Astrocyte (in vitro differentiated cells and primary cell): ENCODE measurements around the gene PGAM2. TPM values are rescaled to one million over a fixed set of nuclear protein-coding genes. Genes with fewer than 3 reads are reported as not detected.
A peak's percentile ranks its signal among the peaks of the same experiment; 100 is the strongest.

Experiments used
- DNase-seq: peaks from one replicate; pipeline ENCODE4 v3.0.0-alpha.2; 2010; ENCODE audit warnings: low read depth
- FAIRE-seq: peaks from 2 replicates; lab custom pipeline; 2011; peaks lifted over from hg19 to GRCh38; lab: Jason Lieb, UNC
- H2AFZ ChIP-seq: 2 replicates; pipeline ENCODE4 v1.6.0; 2012; ENCODE audit warnings: low read depth, low read length, inconsistent platforms
- H3K27ac ChIP-seq: 2 replicates; pipeline ENCODE4 v1.5.1; 2011; ENCODE audit warnings: low read depth, low read length, inconsistent platforms
- H3K27me3 ChIP-seq: 2 replicates; pipeline ENCODE4 v1.6.0; 2011; ENCODE audit warnings: low read length, inconsistent platforms; ENCODE audit not compliant: insufficient read depth
- H3K36me3 ChIP-seq: 2 replicates; pipeline ENCODE4 v1.5.1; 2011; ENCODE audit warnings: low read length, inconsistent platforms; ENCODE audit not compliant: insufficient read depth
- H3K4me1 ChIP-seq: 2 replicates; pipeline ENCODE4 v1.5.1; 2011; ENCODE audit warnings: low read length, inconsistent platforms; ENCODE audit not compliant: insufficient read depth
- H3K4me2 ChIP-seq: 2 replicates; pipeline ENCODE4 v1.6.0; 2012; ENCODE audit warnings: low read length, inconsistent platforms
- H3K4me3 ChIP-seq: 2 replicates; pipeline ENCODE4 v1.5.1; 2011; ENCODE audit warnings: low read depth, mild to moderate bottlenecking, low read length, inconsistent platforms; ENCODE audit not compliant: insufficient read depth
- H3K79me2 ChIP-seq: 2 replicates; pipeline ENCODE4 v1.6.0; 2012; ENCODE audit warnings: mild to moderate bottlenecking, low read length, inconsistent platforms; ENCODE audit not compliant: insufficient read depth
- H3K9ac ChIP-seq: 2 replicates; pipeline ENCODE4 v1.6.0; 2012; ENCODE audit warnings: mild to moderate bottlenecking, low read length, inconsistent platforms
- H3K9me3 ChIP-seq: 2 replicates; pipeline ENCODE4 v1.5.1; 2012; ENCODE audit warnings: low read depth, mild to moderate bottlenecking, low read length, inconsistent platforms; ENCODE audit not compliant: insufficient read depth
- H4K20me1 ChIP-seq: 2 replicates; pipeline ENCODE4 v1.6.0; 2012; ENCODE audit warnings: low read length, inconsistent platforms; ENCODE audit not compliant: insufficient read depth
- H3K27ac Mint-ChIP-seq: one replicate; pipeline ENCODE4 v1.8.0; 2021; ENCODE audit warnings: mild to moderate bottlenecking, mixed read lengths; ENCODE audit not compliant: unreplicated experiment
- H3K27me3 Mint-ChIP-seq: one replicate; pipeline ENCODE4 v1.8.0; 2021; ENCODE audit warnings: low read depth, mixed read lengths; ENCODE audit not compliant: unreplicated experiment
- H3K36me3 Mint-ChIP-seq: one replicate; pipeline ENCODE4 v1.8.0; 2021; ENCODE audit warnings: low read depth, mixed read lengths; ENCODE audit not compliant: unreplicated experiment
- H3K4me1 Mint-ChIP-seq: one replicate; pipeline ENCODE4 v1.8.0; 2021; ENCODE audit warnings: low read depth, mixed read lengths; ENCODE audit not compliant: unreplicated experiment
- H3K4me3 Mint-ChIP-seq: one replicate; pipeline ENCODE4 v1.8.0; 2021; ENCODE audit warnings: mild to moderate bottlenecking, moderate library complexity, mixed read lengths; ENCODE audit not compliant: unreplicated experiment
- H3K9me3 Mint-ChIP-seq: one replicate; pipeline ENCODE4 v1.8.0; 2021; ENCODE audit warnings: mild to moderate bottlenecking, mixed read lengths; ENCODE audit not compliant: unreplicated experiment
- EZH2 ChIP-seq: IDR thresholded peaks from 2 replicates; pipeline ENCODE4 v1.6.1; 2012; ENCODE audit warnings: mild to moderate bottlenecking, low read length, inconsistent platforms; ENCODE audit not compliant: insufficient read depth
- total RNA-seq: library from RNA; stranded (reverse); gene quantifications from 2 replicates; pipeline ENCODE4 v1.2.1, GENCODE V29; 2021
- TF ChIP-seq, protein P1 (sequence below): IDR thresholded peaks from 2 replicates; pipeline ENCODE4 v1.5.1; 2011; ENCODE audit warnings: low read depth, mild to moderate bottlenecking, inconsistent platforms, low read length, moderate library complexity; ENCODE audit not compliant: insufficient read depth

The PGAM2 gene
- total RNA-seq, 1 donor from 2014 or later = 0.79 TPM

DNA sequence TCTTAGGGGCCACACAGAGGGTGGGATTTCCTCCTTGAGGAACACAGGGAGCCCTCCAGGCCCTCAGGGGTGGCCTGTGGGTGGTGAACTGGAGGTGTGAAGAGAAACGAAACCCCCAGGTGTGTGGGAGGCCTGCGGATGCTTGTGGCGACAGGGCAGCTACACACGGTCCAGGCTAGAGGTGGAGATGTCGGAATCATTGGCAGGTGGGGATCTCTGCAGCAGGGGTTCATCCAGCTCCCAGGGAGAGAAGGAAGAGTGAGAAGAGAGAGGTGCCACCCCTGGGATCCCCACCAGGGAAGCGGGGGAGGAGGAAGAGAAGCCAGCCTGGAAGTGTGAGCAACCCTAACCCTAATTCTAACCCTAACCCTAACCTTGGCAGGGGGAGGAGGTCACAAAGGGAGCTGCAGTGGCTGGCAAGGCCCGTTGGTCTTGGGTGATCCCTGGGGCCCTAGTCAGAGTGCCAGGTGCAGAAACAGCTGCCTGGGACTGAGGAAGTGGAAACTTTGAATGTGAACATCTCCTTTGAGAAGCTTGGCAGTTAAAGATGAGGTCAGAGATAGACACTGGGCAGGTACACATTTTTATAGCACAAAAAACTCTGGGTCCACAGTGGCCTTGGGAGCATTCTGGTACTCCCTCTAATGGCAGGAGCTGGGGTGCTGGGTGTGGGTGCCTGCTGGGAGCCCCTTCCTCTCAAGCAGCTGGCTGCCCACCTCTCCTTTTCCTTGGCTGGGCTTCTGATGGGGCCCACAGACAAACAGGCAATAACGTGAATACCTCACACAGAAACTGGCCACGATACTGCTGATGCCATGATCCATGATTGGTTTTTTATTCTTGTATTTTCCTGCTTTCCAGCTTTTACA, 31.9 kb upstream of the PGAM2 start:
- Histone ChIP-seq H3K27me3 (no peaks in the 10 kb centered on the region), H3K4me1 (peaks cover 13% of the 10 kb centered on the region), H3K4me2 (no peak overlapping the region), H4K20me1 (no peaks in the 10 kb centered on the region), H3K36me3 (no peaks in the 10 kb centered on the region), H3K79me2 (no peaks in the 10 kb centered on the region), H3K27ac (no peak overlapping the region), H3K9me3 (no peaks in the 10 kb centered on the region), H2AFZ (no peak overlapping the region), H3K4me3 (no peak overlapping the region), H3K9ac (no peak overlapping the region)
- no peak for FAIRE-seq
- DNase-seq = no peak
- Mint-ChIP-seq H3K27ac (peak overlapping the region; percentile 63), H3K27me3 (no peaks in the 10 kb centered on the region), H3K4me1 (peaks cover 21% of the 10 kb centered on the region), H3K36me3 (no peaks in the 10 kb centered on the region), H3K4me3 (no peak overlapping the region), H3K9me3 (no peaks in the 10 kb centered on the region)
- TF ChIP-seq, protein P1, sequence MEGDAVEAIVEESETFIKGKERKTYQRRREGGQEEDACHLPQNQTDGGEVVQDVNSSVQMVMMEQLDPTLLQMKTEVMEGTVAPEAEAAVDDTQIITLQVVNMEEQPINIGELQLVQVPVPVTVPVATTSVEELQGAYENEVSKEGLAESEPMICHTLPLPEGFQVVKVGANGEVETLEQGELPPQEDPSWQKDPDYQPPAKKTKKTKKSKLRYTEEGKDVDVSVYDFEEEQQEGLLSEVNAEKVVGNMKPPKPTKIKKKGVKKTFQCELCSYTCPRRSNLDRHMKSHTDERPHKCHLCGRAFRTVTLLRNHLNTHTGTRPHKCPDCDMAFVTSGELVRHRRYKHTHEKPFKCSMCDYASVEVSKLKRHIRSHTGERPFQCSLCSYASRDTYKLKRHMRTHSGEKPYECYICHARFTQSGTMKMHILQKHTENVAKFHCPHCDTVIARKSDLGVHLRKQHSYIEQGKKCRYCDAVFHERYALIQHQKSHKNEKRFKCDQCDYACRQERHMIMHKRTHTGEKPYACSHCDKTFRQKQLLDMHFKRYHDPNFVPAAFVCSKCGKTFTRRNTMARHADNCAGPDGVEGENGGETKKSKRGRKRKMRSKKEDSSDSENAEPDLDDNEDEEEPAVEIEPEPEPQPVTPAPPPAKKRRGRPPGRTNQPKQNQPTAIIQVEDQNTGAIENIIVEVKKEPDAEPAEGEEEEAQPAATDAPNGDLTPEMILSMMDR = no peak
- TF ChIP-seq EZH2 = no peak

DNA sequence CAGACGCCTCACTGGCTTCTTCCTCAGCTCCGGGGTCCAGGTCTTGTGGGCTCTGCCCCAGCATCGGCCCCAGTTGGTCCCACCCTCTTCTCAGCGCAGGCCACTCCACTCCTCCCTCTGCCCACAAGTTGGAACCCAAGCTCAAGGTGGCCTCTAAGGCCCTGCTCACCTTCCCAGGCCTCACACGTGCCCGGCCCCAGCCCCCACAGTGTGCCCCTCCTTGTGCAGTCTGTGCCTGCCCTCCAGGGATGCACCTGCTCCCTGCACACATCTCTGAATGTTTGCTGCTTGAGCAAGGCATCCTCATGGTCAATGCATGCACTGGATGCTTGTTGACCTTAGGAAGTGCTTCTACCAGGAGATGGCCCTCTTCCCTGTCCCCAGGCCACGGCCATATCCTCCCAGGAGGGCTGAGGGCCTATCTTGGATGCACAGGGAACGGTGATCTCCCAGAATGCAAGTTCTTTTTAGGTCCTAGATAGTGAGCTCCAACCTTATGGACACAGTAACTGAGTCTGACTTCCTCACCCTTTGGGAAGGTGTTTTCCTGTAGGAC, 31.0 kb upstream of the PGAM2 start:
- Histone ChIP-seq H3K27ac (no peak overlapping the region), H3K9ac (no peak overlapping the region), H3K79me2 (no peaks in the 10 kb centered on the region), H3K27me3 (no peaks in the 10 kb centered on the region), H2AFZ (no peak overlapping the region), H3K9me3 (no peaks in the 10 kb centered on the region), H4K20me1 (no peaks in the 10 kb centered on the region), H3K4me3 (no peak overlapping the region), H3K4me2 (no peak overlapping the region), H3K4me1 (peaks cover 13% of the 10 kb centered on the region), H3K36me3 (no peaks in the 10 kb centered on the region)
- no peak for FAIRE-seq
- Mint-ChIP-seq H3K36me3 (no peaks in the 10 kb centered on the region), H3K27me3 (no peaks in the 10 kb centered on the region), H3K27ac (no peak overlapping the region), H3K4me1 (peaks cover 16% of the 10 kb centered on the region), H3K4me3 (no peak overlapping the region), H3K9me3 (no peaks in the 10 kb centered on the region)
- TF ChIP-seq EZH2 = no peak
- TF ChIP-seq, protein P1 = no peak
- no peak for DNase-seq

DNA sequence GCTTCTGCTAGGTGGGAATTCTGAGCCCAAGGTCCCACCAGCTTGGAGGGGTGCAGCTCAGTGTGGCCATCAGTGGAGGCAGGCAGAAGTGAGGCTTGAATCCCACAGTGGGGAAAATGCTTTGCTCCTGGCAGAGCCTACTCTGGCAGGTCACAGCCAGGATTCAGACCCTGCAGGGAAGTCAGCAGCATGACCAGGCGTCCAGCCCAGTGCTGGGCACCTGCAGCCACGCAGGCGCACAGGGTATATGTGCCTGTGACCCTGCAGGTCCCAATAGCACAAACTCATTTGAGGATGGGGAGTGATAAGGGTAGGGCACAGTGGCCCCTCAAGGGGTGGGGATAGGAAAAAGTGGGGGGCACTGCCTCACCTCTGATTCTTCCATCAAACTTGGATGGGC, 30.4 kb upstream of the PGAM2 start:
- Histone ChIP-seq H3K4me2 (no peak overlapping the region), H3K4me3 (no peak overlapping the region), H2AFZ (no peak overlapping the region), H3K79me2 (no peaks in the 10 kb centered on the region), H3K27ac (no peak overlapping the region), H3K36me3 (no peaks in the 10 kb centered on the region), H3K9me3 (no peaks in the 10 kb centered on the region), H4K20me1 (no peaks in the 10 kb centered on the region), H3K9ac (no peak overlapping the region), H3K27me3 (no peaks in the 10 kb centered on the region), H3K4me1 (peaks cover 6% of the 10 kb centered on the region)
- Mint-ChIP-seq H3K9me3 (peaks cover 2% of the 10 kb centered on the region), H3K36me3 (no peaks in the 10 kb centered on the region), H3K27me3 (no peaks in the 10 kb centered on the region), H3K4me3 (no peak overlapping the region), H3K4me1 (peaks cover 16% of the 10 kb centered on the region), H3K27ac (no peak overlapping the region)
- DNase-seq (no peak), FAIRE-seq (no peak)
- no peak for TF ChIP-seq EZH2
- TF ChIP-seq, protein P1 = no peak
